ENCODE measurements around the gene SH3GL3. TPM values are rescaled to one million over a fixed set of nuclear protein-coding genes. Genes with fewer than 3 reads are reported as not detected.

Gene SH3GL3
- total and polyA plus RNA-seq, 2 of the 8 experiments (the other 6 are each of a cell fraction or from before 2014, with no cell fraction given): 14.1 to 19.1 TPM

DNA sequence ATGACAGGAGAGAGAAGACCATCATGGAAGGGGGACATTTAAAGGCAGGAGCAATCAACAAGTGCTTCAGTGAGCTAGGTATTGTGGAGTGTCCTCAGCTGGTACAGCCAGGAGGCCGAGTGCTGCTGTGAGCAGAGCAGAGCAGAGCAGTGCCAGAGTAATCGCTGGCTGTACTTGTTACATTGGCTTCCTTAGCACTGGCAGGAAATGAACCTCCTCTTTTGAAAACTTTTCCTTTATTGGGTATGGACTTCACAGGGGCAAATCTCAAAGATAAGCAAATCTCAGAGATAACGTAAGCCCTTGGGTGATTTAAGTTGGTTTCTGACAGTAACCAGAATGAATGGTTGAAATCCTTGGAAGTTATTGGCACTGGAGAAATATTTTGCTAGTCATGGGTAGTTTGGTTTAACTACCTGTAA lies 2.1 kb downstream of the SH3GL3 start:
- DNase-seq (ENCODE audit: low read depth in 1 of 2, low spot score in 2 of 2) (no peak), FAIRE-seq (no peak)
- H3K79me2 ChIP-seq (ENCODE audit: control insufficient read depth in 1 of 2, insufficient read depth in 2 of 2, low read length in 2 of 2): peaks cover 0 to 21% of the 10 kb centered on the region in 2 experiments; a peak in 2 of 4 replicates
- no peak overlapping the region for H2AK5ac ChIP-seq (ENCODE audit: low read depth, low read length)
- H3K4ac ChIP-seq (replicated peaks; ENCODE audit: insufficient read length, low read depth, low read length): no peak overlapping the region
- H3K36me3 ChIP-seq (ENCODE audit: control insufficient read depth in 2 of 4, insufficient read depth in 4 of 4, low read length in 3 of 4): no peaks in the 10 kb centered on the region
- WGBS, 2 experiments (ENCODE audit: extremely low coverage in 1 of 2, insufficient coverage in 1 of 2, insufficient read length in 1 of 2, insufficient replicate concordance in 2 of 2, low coverage in 1 of 2, low lambda C conversion rate in 2 of 2, missing lambda C conversion rate in 1 of 2): 86% methylated on average over 3 of the region's 3 CpGs; no CpG with 5 or more reads in 1 of the 2 experiments
- no peak overlapping the region for H3K14ac ChIP-seq (ENCODE audit: insufficient read length)
- H3K56ac ChIP-seq (replicated peaks; ENCODE audit: insufficient read length, low read depth, low read length): no peak overlapping the region
- peak overlapping the region; percentile 17 for H4K91ac ChIP-seq (replicated peaks; ENCODE audit: insufficient read length, low read length)
- no peak overlapping the region for H3K9ac ChIP-seq (replicated peaks in 1 of 4; ENCODE audit: extremely low read depth in 1 of 4, low read depth in 3 of 4, low read length in 3 of 4)
- ChIA-PET POLR2A (ENCODE audit: partially characterized antibody) (interaction anchor here (0.6 kb wide), 1 partner anchor 109 kb away, joined by 4 read pairs; no protein-coding TSS in a partner anchor), CTCF (ENCODE audit: partially characterized antibody) (interaction anchor here (0.7 to 9.0 kb wide), 10 partner anchors 13 to 201 kb away, joined by 3 to 168 read pairs (median 4); no protein-coding TSS in a partner anchor)
- H2AFZ ChIP-seq (ENCODE audit: low read length): no peak overlapping the region
- no peak overlapping the region for H3K27ac ChIP-seq (ENCODE audit: low read depth, low read length)
- H2BK5ac ChIP-seq (ENCODE audit: low read depth, low read length): no peak overlapping the region
- no peak overlapping the region; a peak in 1 of 4 replicates for H3K4me2 ChIP-seq (ENCODE audit: insufficient read depth in 1 of 2, low read depth in 2 of 2, low read length in 2 of 2)
- no peak overlapping the region for H2BK120ac ChIP-seq (replicated peaks; ENCODE audit: low read depth, low read length)
- no peak overlapping the region for H3K4me3 ChIP-seq (ENCODE audit: extremely low read depth in 1 of 4, insufficient read depth in 2 of 4, low read depth in 3 of 4, low read length in 4 of 4)
- H2BK20ac ChIP-seq (ENCODE audit: low read length): no peak overlapping the region
- no peaks in the 10 kb centered on the region for H3K9me3 ChIP-seq (ENCODE audit: insufficient read depth in 2 of 2, low read depth in 1 of 2, low read length in 1 of 2)
- H3K23ac ChIP-seq (ENCODE audit: insufficient read length): no peak overlapping the region
- peaks cover 0 to 11% (median 7%) of the 10 kb centered on the region in 4 experiments; a peak in 5 of 7 replicates for H3K27me3 ChIP-seq (replicated peaks in 1 of 4; ENCODE audit: control insufficient read depth in 3 of 4, extremely low read depth in 1 of 4, insufficient read depth in 3 of 4, low read length in 3 of 4)
- no peak overlapping the region for H2BK12ac ChIP-seq (ENCODE audit: low read depth, low read length)
- TF ChIP-seq CTBP2 (IDR thresholded peaks at IDR 0.05; ENCODE audit: borderline replicate concordance, insufficient read depth, insufficient read length, low read length) (no peak), HDAC6 (IDR thresholded peaks at IDR 0.05; ENCODE audit: low read depth, low read length) (no peak), BCL11A (IDR thresholded peaks at IDR 0.05; ENCODE audit: low read depth in 2 of 2, low read length in 2 of 2) (no peak), SP1 (IDR thresholded peaks at IDR 0.05; ENCODE audit: low read depth, low read length) (no peak), SAP30 (IDR thresholded peaks at IDR 0.05; ENCODE audit: insufficient read depth, insufficient replicate concordance, low read length) (no peak)
- no peak overlapping the region for H2BK15ac ChIP-seq (ENCODE audit: low read length)
- no peak overlapping the region for H4K5ac ChIP-seq (ENCODE audit: insufficient read length, low read depth, low read length)
- H3K18ac ChIP-seq (ENCODE audit: extremely low read depth, low read length): no peak overlapping the region
- H4K20me1 ChIP-seq (replicated peaks in 1 of 2; ENCODE audit: control insufficient read depth in 1 of 2, insufficient read depth in 2 of 2, low read length in 2 of 2): peaks cover 0 to 9% of the 10 kb centered on the region in 2 experiments
- H4K8ac ChIP-seq (ENCODE audit: extremely low read depth, insufficient read depth, low read length): no peak overlapping the region
- H3K4me1 ChIP-seq (replicated peaks in 1 of 4; ENCODE audit: control insufficient read depth in 3 of 4, insufficient read depth in 4 of 4, low read length in 3 of 4): peaks cover 0 to 9% (median 4%) of the 10 kb centered on the region in 4 experiments; a peak in 4 of 7 replicates
- H3K23me2 ChIP-seq (ENCODE audit: low read depth, low read length): peaks cover 13% of the 10 kb centered on the region
- H3K79me1 ChIP-seq (ENCODE audit: low read depth, low read length): no peaks in the 10 kb centered on the region

All from H1 (cell line).